Esophagus muscularis mucosa (tissue), 4 donors: ENCODE measurements around the gene ATP5F1E. TPM values are rescaled to one million over a fixed set of nuclear protein-coding genes. Genes with fewer than 3 reads are reported as not detected.

Source experiments
- DNase-seq: peaks from one replicate; pipeline ENCODE4 v3.0.0-alpha.2; 2017; ENCODE audit errors: extremely low spot score
- H3K27ac ChIP-seq, 4 donors: fragments of 200-600 bp; sonication (generic); replicated peaks in 1 of 4; 1 replicate in 3 of 4; 2 replicates in 1 of 4; pipeline ENCODE4 v1.5.1; 2016 to 2019; ENCODE audit warnings: mild to moderate bottlenecking in 1 of 4
- H3K27me3 ChIP-seq, 4 donors: fragments of 200-600 bp; sonication (generic); one replicate each; pipeline versions ENCODE4 v1.5.1 to v1.6.0; 2016 to 2019
- H3K36me3 ChIP-seq, 4 donors: fragments of 200-600 bp; sonication (generic); one replicate each; pipeline ENCODE4 v1.5.1; 2016 to 2019
- H3K4me1 ChIP-seq, 4 donors: fragments of 200-600 bp; sonication (generic); one replicate each; pipeline ENCODE4 v1.5.1; 2016 to 2019
- H3K4me3 ChIP-seq, 4 donors: fragments of 200-600 bp; sonication (generic); 1 replicate in 2 of 4; 2 replicates in 2 of 4; pipeline ENCODE4 v1.5.1; 2016 to 2019; ENCODE audit warnings: mild to moderate bottlenecking in 4 of 4, moderate library complexity in 1 of 4
- H3K9me3 ChIP-seq, 4 donors: fragments of 200-600 bp; sonication (generic); 1 replicate in 3 of 4; 2 replicates in 1 of 4; pipeline ENCODE4 v1.5.1; 2016 to 2019
- CTCF ChIP-seq, 3 experiments: fragments of 200-600 bp in 2 of 3; fragments of 450-650 bp in 1 of 3; sonication (generic) in 2 of 3; IDR thresholded peaks; one replicate each; pipeline ENCODE4 v1.5.1; 2017 to 2019; ENCODE audit warnings: antibody characterized with exemption in 3 of 3, mild to moderate bottlenecking in 2 of 3, moderate library complexity in 1 of 3
- EP300 ChIP-seq: sonication (generic); formaldehyde crosslinking; IDR thresholded peaks from one replicate; pipeline ENCODE4 v1.6.1; 2017; ENCODE audit warnings: antibody characterized with exemption
- POLR2A ChIP-seq: fragments of 450-650 bp; IDR thresholded peaks from one replicate; pipeline ENCODE4 v1.6.1; 2017; ENCODE audit warnings: antibody characterized with exemption, moderate library complexity, mild to moderate bottlenecking, low read depth
- POLR2AphosphoS5 ChIP-seq, 2 donors: sonication (generic); formaldehyde crosslinking; IDR thresholded peaks; one replicate each; pipeline ENCODE4 v1.6.1; 2017; ENCODE audit warnings: antibody characterized with exemption in 2 of 2
- WGBS: methylation state at CpG from one replicate; pipeline ENCODE4 v1.1.5; 2018; 5-methylcytosine and 5-hydroxymethylcytosine counted together
- intact Hi-C: fragments of 100-400 bp; cut with DNase I; formaldehyde crosslinking; loops from one replicate; pipeline ENCODE4 v1.15.1; 2023
- total RNA-seq, 4 donors: library from RNA; depleted of rRNA; stranded (reverse); fragments of >200 nt; gene quantifications; one replicate each; pipeline versions ENCODE4 v1.1.0 to v1.2.1, GENCODE V29; 2016

ATP5F1E gene
- total RNA-seq, 4 donors from 2014 or later, result 30.8 to 44.0 (median 37.2) TPM

- intact Hi-C loops, result no loop called here
- 67% methylated on average over 3 of the region's 3 CpGs for WGBS
- DNase-seq, result no peak
- Histone ChIP-seq H3K27me3 (no peaks in the 10 kb centered on the region), H3K36me3 (peaks cover 49 to 88% (median 74%) of the 10 kb centered on the region in 4 donors), H3K4me3 (no peak overlapping the region), H3K9me3 (no peaks in the 10 kb centered on the region), H3K4me1 (peaks cover 13 to 35% (median 23%) of the 10 kb centered on the region in 4 donors), H3K27ac (no peak overlapping the region)
- TF ChIP-seq CTCF (IDR thresholded peaks at IDR 0.05) (no peak), EP300 (no peak), POLR2AphosphoS5 (IDR thresholded peaks at IDR 0.05) (no peak), POLR2A (no peak)
These were observed 31.8 kb downstream of the ATP5F1E start for GRCh38 chr20:59000326-59000725.

GRCh38 chr20:58998656-58999055, 33.5 kb downstream of the ATP5F1E start:
- TF ChIP-seq POLR2AphosphoS5 (IDR thresholded peaks at IDR 0.05) (no peak), CTCF (IDR thresholded peaks at IDR 0.05) (no peak), EP300 (no peak), POLR2A (no peak)
- intact Hi-C loops, result no loop called here
- Histone ChIP-seq H3K4me1 (peaks cover 0 to 18% (median 7%) of the 10 kb centered on the region in 4 donors), H3K27ac (no peak overlapping the region), H3K36me3 (peaks cover 65 to 99% (median 89%) of the 10 kb centered on the region in 4 donors), H3K4me3 (no peak overlapping the region), H3K9me3 (no peaks in the 10 kb centered on the region), H3K27me3 (no peaks in the 10 kb centered on the region)
- WGBS, result 94% methylated on average over 11 of the region's 11 CpGs
- no peak for DNase-seq

- H3K27ac ChIP-seq, result no peak overlapping the region
- intact Hi-C loops, result no loop called here
- no peak overlapping the region for H3K4me3 ChIP-seq
- 89% methylated on average over 23 of the region's 24 CpGs for WGBS
- no peaks in the 10 kb centered on the region for H3K9me3 ChIP-seq
- peaks cover 78 to 100% (median 97%) of the 10 kb centered on the region in 4 donors for H3K36me3 ChIP-seq
- H3K4me1 ChIP-seq, result peaks cover 0 to 4% (median 0%) of the 10 kb centered on the region in 4 donors
- TF ChIP-seq POLR2A, result no peak
- TF ChIP-seq CTCF (IDR thresholded peaks at IDR 0.05), result no peak
- no peak for TF ChIP-seq EP300
- no peak for TF ChIP-seq POLR2AphosphoS5 (IDR thresholded peaks at IDR 0.05)
- DNase-seq, result no peak
- H3K27me3 ChIP-seq, result no peaks in the 10 kb centered on the region
These were observed 34.9 kb downstream of the ATP5F1E start for GRCh38 chr20:58997141-58997770.

- no peak for DNase-seq
- peaks cover 79 to 100% (median 98%) of the 10 kb centered on the region in 4 donors for H3K36me3 ChIP-seq
- H3K4me3 ChIP-seq, result no peak overlapping the region
- no peaks in the 10 kb centered on the region for H3K27me3 ChIP-seq
- WGBS, result 84% methylated on average over 12 of the region's 12 CpGs
- H3K4me1 ChIP-seq, result no peaks in the 10 kb centered on the region
- no peak for TF ChIP-seq EP300
- no peak for TF ChIP-seq POLR2A
- TF ChIP-seq CTCF (IDR thresholded peaks at IDR 0.05), result no peak
- no peak for TF ChIP-seq POLR2AphosphoS5 (IDR thresholded peaks at IDR 0.05)
- no peak overlapping the region for H3K27ac ChIP-seq
- no peaks in the 10 kb centered on the region for H3K9me3 ChIP-seq
- intact Hi-C loops, result no loop called here
These were observed 35.9 kb downstream of the ATP5F1E start for GRCh38 chr20:58996226-58996611.
